Non-pigmented ciliary epithelial cell (primary cell): ENCODE results near the gene RPS18.
"Not testable (repeated sequence)": the region's sequence is repeated elsewhere in the genome, so short reads cannot be mapped to it uniquely, and the experiment has no call there.

Experiments used
- DNase-seq: peaks from one replicate; pipeline ENCODE4 v3.0.0-alpha.2; 2010; ENCODE audit warnings: low read depth

The RPS18 gene

GRCh38 chr6:33272275-33273128, 627 bp downstream of the RPS18 start:
- DNase-seq = no peak

DNA sequence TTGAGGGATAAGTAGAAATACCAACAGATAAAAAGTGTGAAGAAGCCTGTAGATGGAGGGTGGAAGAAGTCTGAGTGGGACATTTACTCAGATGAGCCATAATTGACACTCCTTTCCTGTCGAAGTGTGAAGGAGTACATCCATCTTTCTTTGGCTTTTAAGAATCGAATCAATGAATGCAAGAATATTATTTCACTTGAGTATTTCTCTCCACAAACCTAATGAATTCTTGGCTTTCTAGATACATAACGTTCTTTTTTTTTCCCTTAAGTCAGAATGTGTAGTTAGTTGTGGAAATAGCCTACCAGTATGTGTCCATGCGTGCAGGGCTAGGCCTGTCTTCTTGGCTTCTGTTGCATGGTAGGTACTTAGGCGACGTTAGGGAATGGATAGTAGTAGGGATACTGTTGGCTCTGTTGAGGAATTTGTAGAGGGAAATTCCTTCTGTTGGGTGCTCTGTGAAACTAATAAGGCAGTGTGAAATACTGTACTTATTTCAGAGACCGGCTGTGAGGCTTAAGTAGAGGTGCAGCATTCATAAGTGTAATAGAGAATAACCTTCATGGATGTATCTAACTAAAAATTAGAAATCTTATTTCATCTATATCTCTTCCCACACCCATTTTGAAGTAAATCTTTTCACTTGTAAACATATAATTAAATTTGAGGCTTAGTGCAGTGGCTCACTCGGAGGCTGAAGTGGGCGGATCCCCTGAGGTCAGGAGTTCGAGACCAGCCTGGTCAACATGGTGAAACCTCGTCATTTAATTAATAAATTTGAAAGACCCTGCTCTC, 1.5 kb downstream of the RPS18 start:
- DNase-seq = no peak

DNA sequence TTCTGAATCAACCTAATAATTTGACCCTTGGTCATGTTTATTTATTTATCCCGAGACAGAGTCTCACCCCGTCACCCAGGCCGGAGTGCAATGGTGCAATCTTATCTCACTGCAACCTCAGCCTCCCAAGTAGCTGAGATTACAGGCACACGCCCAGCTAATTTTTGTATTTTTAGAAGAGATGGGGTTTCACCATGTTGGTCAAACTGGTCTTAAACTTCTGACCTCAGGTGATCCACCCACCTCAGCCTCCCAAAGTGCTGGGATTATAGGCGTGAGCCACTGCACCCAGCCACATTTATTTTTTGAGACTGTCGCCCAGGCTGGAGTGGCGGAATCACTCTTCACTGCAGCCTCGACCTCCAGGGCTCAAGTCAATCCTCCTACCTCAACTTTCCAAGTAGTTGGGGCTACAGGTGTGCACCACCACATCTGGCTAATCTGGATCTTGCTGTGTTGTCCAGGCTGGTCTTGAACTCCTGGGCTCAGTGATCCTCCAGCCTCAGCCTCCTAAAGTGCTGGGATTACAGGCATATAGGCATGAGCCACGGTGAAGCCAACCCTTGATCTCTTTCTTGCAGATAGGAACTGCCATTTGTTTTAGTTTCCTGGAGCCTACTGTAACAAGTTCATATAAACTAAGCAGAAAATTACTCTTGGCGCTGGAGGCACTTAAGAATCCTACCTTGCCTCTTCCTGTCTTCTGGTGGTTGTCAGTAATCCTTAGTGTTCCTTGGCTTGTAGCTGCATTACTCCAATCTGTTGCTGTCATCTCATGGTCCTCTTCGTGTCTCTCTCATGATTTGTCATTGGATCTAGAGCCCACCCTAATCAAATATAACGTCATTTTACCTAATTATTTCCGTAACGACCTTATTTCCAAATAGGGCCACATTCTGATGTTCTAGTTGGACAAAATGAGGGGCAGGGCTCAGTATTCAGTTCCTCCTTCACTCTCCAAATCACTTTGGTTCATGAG, 2.3 kb downstream of the RPS18 start:
- no peak for DNase-seq

DNA sequence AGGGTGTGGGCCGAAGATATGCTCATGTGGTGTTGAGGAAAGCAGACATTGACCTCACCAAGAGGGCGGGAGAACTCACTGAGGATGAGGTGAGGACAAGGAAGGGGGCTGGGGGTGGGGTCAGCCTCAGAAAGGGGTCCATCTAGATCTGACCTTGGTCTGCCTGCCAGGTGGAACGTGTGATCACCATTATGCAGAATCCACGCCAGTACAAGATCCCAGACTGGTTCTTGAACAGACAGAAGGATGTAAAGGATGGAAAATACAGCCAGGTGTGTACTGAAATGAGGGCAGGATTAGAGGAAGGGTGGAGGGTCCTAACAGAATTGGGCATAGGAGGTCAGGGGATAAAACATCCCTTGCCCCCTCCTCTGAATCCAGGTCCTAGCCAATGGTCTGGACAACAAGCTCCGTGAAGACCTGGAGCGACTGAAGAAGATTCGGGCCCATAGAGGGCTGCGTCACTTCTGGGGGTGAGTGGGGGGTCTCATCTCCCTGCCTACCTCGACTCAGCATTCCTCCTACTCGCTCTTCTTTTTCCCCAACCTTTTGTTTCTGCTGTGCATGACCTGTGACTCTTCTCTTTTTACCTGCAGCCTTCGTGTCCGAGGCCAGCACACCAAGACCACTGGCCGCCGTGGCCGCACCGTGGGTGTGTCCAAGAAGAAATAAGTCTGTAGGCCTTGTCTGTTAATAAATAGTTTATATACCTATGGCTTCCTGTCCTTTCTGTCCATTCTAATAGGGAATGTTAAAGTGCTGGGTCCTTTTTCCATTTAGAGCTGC, 4.1 kb downstream of the RPS18 start:
- DNase-seq = not testable (repeated sequence)

DNA sequence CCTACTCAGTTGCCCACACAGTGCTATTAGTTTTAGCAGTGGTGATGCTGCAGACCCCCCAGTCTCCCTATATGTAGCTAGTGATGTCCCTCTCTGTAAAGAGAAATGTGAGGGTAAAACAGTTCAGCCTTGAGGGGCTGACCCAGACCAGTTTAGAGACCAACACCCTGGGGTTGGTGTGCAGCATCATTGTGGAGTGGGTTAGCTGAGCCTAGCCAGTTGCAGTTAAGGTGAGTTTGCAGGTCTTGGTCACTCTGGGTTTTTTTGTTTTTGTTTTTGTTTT, 4.6 kb downstream of the RPS18 start:
- DNase-seq = no peak

GRCh38 chr6:33276864-33277662, 5.2 kb downstream of the RPS18 start, which contains the start of gene B3GALT4:
Gene B3GALT4, plus strand, starts transcription at chr6:33277123. Its CDS starts 297 bp downstream, at chr6:33277420.
- no peak for DNase-seq

DNA sequence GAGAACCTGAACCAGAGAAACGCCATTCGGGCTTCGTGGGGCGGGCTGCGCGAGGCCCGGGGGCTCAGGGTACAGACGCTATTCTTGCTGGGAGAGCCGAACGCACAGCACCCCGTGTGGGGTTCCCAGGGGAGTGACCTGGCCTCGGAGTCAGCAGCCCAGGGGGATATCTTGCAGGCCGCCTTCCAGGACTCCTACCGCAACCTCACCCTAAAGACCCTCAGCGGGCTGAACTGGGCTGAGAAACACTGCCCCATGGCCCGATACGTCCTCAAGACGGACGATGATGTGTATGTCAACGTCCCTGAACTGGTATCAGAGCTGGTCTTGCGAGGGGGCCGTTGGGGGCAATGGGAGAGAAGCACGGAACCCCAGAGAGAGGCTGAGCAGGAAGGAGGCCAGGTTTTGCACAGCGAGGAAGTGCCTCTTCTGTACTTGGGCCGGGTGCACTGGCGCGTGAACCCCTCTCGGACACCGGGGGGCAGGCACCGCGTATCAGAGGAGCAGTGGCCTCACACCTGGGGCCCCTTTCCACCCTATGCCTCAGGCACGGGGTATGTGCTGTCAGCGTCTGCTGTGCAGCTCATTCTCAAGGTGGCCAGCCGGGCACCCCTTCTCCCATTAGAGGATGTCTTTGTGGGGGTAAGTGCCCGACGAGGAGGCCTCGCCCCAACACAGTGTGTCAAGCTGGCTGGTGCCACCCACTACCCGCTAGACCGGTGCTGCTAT, 6.0 kb downstream of the RPS18 start:
- no peak for DNase-seq

DNA sequence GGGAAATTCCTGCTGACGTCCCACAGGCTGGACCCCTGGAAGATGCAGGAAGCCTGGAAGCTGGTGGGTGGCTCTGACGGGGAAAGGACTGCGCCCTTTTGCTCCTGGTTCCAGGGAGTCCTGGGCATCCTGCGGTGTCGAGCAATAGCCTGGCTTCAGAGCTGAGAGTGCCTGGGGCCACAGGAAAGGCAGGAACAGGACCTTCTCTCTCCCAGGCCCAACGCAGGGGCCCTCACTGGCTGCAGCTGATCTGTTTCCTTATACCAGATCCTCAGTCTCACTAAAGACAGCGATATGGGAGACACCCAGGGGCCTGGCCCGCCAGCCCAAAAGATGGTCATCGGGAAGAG, 6.5 kb downstream of the RPS18 start:
- DNase-seq = no peak

DNA sequence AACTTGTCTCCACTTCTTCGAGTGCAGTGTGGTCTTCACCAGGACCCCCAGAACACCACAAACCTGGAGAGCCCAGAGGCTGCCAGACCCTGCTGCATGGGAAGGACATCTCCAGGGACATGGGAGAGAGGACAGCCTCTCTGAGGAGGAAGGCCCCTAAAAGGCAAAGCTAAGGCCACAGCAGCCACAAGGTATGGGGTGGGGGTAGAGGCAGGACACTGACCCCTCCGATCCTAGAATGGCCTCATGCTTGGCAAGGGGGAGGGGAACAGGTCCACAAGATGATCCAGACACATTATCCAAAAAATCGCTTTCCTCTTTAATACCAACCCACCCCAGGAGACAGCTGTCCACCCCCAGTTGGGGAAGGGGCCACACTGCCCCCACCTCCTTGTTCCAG, 6.9 kb downstream of the RPS18 start:
- no peak for DNase-seq

DNA sequence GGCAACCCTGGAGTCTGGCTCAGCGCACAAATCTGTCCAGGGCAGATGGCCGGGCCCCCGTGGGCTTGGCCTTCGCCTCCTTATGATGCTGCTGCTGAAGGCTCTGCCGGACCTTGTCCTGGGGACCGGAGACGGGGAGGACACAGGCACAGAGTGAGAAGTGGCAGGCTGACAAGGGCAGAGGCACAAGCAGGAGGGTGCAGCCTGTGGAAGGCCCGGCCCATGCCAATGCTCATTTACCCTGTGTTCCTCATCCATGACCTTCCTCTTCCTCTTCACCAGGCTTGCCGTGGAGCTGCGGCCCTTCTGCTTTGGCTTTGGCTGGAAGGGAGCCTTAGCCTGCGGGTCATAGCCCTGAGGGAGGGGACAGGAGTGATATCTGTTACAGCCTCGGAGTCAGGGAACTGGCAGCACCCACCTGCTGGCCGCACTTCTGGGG, 7.4 kb downstream of the RPS18 start:
- no peak for DNase-seq

GRCh38 chr6:33279971-33280511, 8.2 kb downstream of the RPS18 start:
- DNase-seq = no peak

DNA sequence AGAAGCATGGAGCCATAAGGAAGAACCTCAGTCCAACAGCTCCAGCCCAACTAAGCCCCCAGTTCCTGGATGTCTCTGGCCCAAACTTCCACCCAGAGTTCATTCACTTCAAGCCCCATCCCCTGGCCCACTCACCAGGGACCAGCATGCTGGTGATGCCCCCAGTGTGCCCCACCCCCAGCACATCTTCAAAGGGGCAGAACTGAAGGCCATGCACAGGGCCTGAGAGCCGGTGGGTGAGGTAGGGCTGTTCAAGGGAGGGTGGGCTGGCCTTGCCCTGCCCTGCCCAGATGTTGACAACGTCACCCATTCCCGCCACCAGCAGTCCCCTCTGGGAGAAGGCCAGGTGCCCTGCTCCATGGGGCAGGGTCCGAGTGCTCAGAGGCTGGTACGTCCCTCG, 8.7 kb downstream of the RPS18 start:
- DNase-seq = no peak

GRCh38 chr6:33285214-33285613, 13.3 kb downstream of the RPS18 start:
- not testable (repeated sequence) for DNase-seq

- DNase-seq = no peak
These were observed 15.4 kb downstream of the RPS18 start for GRCh38 chr6:33286946-33287914.

GRCh38 chr6:33288141-33288920, 16.5 kb downstream of the RPS18 start:
- no peak for DNase-seq

GRCh38 chr6:33288921-33289783, 17.3 kb downstream of the RPS18 start, which contains the start of the genes PFDN6 and WDR46:
Gene PFDN6, plus strand, starts transcription at chr6:33289601. Its CDS starts 256 bp downstream, at chr6:33289857.
Gene WDR46, minus strand, starts transcription at chr6:33289239. Its CDS starts 69 bp downstream, at chr6:33289170.
- DNase-seq = no peak
